ENCODE results near the gene ECEL1. TPM values are rescaled to one million over a fixed set of nuclear protein-coding genes. Genes with fewer than 3 reads are reported as not detected.

Gene ECEL1
- total and polyA plus RNA-seq, 9 of the 15 experiments (the other 6 are each of a cell fraction or from before 2014, with no cell fraction given) = 0.09 TPM; not detected in 8

DNA sequence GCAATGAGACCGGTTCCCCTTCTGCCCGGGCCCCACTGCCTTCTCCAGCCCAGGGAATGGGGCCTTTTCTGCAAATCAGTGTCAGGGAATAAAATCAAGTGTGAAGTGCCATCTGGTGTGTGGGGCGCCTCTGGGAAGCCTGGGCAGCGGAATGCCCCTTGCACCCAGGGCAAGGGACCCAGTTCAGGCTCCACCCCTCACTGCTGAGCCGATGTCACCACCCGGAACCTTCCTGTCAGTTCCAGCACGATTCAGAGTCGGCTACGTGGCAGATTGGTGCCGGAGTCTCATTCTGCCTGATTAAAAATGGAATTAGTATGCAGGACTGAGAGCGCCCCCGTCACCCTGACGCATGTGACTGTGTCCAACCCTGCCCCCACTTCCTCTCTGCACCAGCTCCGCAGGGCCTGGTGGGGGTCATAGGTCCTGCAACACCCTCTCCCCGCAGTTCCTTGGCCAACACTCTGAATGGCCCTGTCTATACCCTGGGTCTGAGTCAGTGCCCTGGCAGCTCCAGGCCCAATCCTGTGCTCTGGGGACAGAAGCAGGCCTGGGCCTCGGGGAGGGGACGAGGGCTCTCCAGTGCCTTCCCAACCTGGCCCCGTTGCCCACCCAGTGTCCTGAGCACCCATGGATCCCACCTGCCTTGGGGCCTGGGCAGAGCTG is 39.9 kb downstream of the ECEL1 start:
- H2AFZ ChIP-seq (ENCODE audit: low read depth, low read length) = no peak overlapping the region
- DNase-seq (ENCODE audit: extremely low read depth in 1 of 4, low spot score in 3 of 4) (no peak), FAIRE-seq (no peak), ATAC-seq (no peak)
- peaks cover 0 to 12% of the 10 kb centered on the region in 2 experiments; a peak in 2 of 5 replicates for H3K4me1 ChIP-seq (replicated peaks in 1 of 2; ENCODE audit: control insufficient read depth in 2 of 2, insufficient read depth in 2 of 2, low read length in 2 of 2)
- 0 out of 5 replicates have a peak, but pooled peaks cover 0 to 5% of the 10 kb centered on the region in 2 experiments for H3K27me3 ChIP-seq (ENCODE audit: control insufficient read depth in 2 of 2, insufficient read depth in 2 of 2, low read length in 2 of 2)
- H3K36me3 ChIP-seq (ENCODE audit: control insufficient read depth, insufficient read depth, low read length) = no peaks in the 10 kb centered on the region
- no peak overlapping the region for H3K4me2 ChIP-seq (ENCODE audit: insufficient read depth, low read length)
- no peak overlapping the region for H3K4me3 ChIP-seq
- POLR2A ChIA-PET = no interaction called here
- in situ Hi-C loops (cut with MboI) = no loop called here
- BruUV-seq (replicated peaks) = no TSS peak
- intact Hi-C loops (cut with micrococcal nuclease) = loop anchor here (5.0 kb wide), 1 partner anchor 75 kb away; the partner anchor contains the start of gene PRSS56
- no peak overlapping the region for H3K9ac ChIP-seq (ENCODE audit: insufficient read depth in 1 of 2, low read depth in 2 of 2, low read length in 2 of 2)
- no peaks in the 10 kb centered on the region for H3K9me3 ChIP-seq (replicated peaks; ENCODE audit: control insufficient read depth, insufficient read depth, low read depth, low read length)
- H3K79me2 ChIP-seq (ENCODE audit: control insufficient read depth, insufficient read depth, low read length) = no peaks in the 10 kb centered on the region
- H3K27ac ChIP-seq (ENCODE audit: extremely low read depth, low read depth, low read length) = no peak overlapping the region
- TF ChIP-seq, protein P1, sequence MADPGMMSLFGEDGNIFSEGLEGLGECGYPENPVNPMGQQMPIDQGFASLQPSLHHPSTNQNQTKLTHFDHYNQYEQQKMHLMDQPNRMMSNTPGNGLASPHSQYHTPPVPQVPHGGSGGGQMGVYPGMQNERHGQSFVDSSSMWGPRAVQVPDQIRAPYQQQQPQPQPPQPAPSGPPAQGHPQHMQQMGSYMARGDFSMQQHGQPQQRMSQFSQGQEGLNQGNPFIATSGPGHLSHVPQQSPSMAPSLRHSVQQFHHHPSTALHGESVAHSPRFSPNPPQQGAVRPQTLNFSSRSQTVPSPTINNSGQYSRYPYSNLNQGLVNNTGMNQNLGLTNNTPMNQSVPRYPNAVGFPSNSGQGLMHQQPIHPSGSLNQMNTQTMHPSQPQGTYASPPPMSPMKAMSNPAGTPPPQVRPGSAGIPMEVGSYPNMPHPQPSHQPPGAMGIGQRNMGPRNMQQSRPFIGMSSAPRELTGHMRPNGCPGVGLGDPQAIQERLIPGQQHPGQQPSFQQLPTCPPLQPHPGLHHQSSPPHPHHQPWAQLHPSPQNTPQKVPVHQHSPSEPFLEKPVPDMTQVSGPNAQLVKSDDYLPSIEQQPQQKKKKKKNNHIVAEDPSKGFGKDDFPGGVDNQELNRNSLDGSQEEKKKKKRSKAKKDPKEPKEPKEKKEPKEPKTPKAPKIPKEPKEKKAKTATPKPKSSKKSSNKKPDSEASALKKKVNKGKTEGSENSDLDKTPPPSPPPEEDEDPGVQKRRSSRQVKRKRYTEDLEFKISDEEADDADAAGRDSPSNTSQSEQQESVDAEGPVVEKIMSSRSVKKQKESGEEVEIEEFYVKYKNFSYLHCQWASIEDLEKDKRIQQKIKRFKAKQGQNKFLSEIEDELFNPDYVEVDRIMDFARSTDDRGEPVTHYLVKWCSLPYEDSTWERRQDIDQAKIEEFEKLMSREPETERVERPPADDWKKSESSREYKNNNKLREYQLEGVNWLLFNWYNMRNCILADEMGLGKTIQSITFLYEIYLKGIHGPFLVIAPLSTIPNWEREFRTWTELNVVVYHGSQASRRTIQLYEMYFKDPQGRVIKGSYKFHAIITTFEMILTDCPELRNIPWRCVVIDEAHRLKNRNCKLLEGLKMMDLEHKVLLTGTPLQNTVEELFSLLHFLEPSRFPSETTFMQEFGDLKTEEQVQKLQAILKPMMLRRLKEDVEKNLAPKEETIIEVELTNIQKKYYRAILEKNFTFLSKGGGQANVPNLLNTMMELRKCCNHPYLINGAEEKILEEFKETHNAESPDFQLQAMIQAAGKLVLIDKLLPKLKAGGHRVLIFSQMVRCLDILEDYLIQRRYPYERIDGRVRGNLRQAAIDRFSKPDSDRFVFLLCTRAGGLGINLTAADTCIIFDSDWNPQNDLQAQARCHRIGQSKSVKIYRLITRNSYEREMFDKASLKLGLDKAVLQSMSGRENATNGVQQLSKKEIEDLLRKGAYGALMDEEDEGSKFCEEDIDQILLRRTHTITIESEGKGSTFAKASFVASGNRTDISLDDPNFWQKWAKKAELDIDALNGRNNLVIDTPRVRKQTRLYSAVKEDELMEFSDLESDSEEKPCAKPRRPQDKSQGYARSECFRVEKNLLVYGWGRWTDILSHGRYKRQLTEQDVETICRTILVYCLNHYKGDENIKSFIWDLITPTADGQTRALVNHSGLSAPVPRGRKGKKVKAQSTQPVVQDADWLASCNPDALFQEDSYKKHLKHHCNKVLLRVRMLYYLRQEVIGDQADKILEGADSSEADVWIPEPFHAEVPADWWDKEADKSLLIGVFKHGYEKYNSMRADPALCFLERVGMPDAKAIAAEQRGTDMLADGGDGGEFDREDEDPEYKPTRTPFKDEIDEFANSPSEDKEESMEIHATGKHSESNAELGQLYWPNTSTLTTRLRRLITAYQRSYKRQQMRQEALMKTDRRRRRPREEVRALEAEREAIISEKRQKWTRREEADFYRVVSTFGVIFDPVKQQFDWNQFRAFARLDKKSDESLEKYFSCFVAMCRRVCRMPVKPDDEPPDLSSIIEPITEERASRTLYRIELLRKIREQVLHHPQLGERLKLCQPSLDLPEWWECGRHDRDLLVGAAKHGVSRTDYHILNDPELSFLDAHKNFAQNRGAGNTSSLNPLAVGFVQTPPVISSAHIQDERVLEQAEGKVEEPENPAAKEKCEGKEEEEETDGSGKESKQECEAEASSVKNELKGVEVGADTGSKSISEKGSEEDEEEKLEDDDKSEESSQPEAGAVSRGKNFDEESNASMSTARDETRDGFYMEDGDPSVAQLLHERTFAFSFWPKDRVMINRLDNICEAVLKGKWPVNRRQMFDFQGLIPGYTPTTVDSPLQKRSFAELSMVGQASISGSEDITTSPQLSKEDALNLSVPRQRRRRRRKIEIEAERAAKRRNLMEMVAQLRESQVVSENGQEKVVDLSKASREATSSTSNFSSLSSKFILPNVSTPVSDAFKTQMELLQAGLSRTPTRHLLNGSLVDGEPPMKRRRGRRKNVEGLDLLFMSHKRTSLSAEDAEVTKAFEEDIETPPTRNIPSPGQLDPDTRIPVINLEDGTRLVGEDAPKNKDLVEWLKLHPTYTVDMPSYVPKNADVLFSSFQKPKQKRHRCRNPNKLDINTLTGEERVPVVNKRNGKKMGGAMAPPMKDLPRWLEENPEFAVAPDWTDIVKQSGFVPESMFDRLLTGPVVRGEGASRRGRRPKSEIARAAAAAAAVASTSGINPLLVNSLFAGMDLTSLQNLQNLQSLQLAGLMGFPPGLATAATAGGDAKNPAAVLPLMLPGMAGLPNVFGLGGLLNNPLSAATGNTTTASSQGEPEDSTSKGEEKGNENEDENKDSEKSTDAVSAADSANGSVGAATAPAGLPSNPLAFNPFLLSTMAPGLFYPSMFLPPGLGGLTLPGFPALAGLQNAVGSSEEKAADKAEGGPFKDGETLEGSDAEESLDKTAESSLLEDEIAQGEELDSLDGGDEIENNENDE (IDR thresholded peaks at IDR 0.05; ENCODE audit: low read depth, low read length) = no peak
- TF ChIP-seq GABPA (tag; conservative IDR thresholded peaks at IDR 0.05; ENCODE audit: low read depth) = no peak
- no peak for TF ChIP-seq ZNF239 (CRISPR knock-in tag; IDR thresholded peaks at IDR 0.05)
- no peak for TF ChIP-seq ZNF212 (CRISPR knock-in tag; IDR thresholded peaks at IDR 0.05)
- TF ChIP-seq NCOR1 (IDR thresholded peaks at IDR 0.05) = no peak
- TF ChIP-seq SRSF9 (IDR thresholded peaks at IDR 0.05; ENCODE audit: borderline replicate concordance, low read depth, low read length) = no peak
- no peak for TF ChIP-seq ARNT (IDR thresholded peaks at IDR 0.05)
- TF ChIP-seq, protein P2, sequence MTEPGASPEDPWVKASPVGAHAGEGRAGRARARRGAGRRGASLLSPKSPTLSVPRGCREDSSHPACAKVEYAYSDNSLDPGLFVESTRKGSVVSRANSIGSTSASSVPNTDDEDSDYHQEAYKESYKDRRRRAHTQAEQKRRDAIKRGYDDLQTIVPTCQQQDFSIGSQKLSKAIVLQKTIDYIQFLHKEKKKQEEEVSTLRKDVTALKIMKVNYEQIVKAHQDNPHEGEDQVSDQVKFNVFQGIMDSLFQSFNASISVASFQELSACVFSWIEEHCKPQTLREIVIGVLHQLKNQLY (CRISPR knock-in tag; conservative IDR thresholded peaks at IDR 0.05) = no peak
- no peak for TF ChIP-seq ZNF408 (CRISPR knock-in tag; IDR thresholded peaks at IDR 0.05; ENCODE audit: low read depth)
- H3K9me1 ChIP-seq (ENCODE audit: control insufficient read depth, insufficient read depth, low read length) = no peaks in the 10 kb centered on the region
- WGBS (ENCODE audit: insufficient coverage, low coverage, missing lambda C conversion rate) = 4% methylated on average over 9 of the region's 18 CpGs
- H4K20me1 ChIP-seq (replicated peaks; ENCODE audit: control insufficient read depth, insufficient read depth, low read length) = no peaks in the 10 kb centered on the region
- CTCF ChIA-PET (ENCODE audit: low intra/inter-chr PET ratio) = interaction anchor here (0.6 to 1.1 kb wide), 2 partner anchors 26 to 75 kb away, joined by 3 to 4 read pairs; no protein-coding TSS in a partner anchor
